OCI-LY3 (cell line): ENCODE results near the gene KANSL3.

Experiments used
- H2AFZ ChIP-seq: fragments of 200-600, 300-600 bp; shearing (Covaris generic); 2 replicates; pipeline ENCODE4 v1.6.0; 2014; ENCODE audit warnings: antibody characterized with exemption, low read depth, low read length
- H3K27ac ChIP-seq: fragments of 200-600, 300-600 bp; sonication (generic); 2 replicates; pipeline ENCODE4 v1.5.1; 2014; ENCODE audit warnings: mild to moderate bottlenecking, low read length, moderate library complexity, mixed read lengths
- H3K27me3 ChIP-seq: fragments of 200-600, 300-600 bp; sonication (generic); 2 replicates; pipeline ENCODE4 v1.6.1; 2014; ENCODE audit warnings: low read depth, low read length, mixed read lengths
- H3K36me3 ChIP-seq: fragments of 200-600, 300-600 bp; sonication (generic); replicated peaks from 2 replicates; pipeline ENCODE3; 2014; ENCODE audit warnings: low read depth, low read length, mixed read lengths
- H3K4me1 ChIP-seq: fragments of 300-600, 200-600 bp; sonication (generic); 2 replicates; pipeline ENCODE4 v1.6.1; 2014; ENCODE audit warnings: low read length, mixed read lengths
- H3K4me2 ChIP-seq: fragments of 200-600, 300-600 bp; sonication (generic); 2 replicates; pipeline ENCODE4 v1.6.1; 2014; ENCODE audit warnings: low read length, mixed read lengths
- H3K4me3 ChIP-seq: fragments of 300-600, 200-600 bp; sonication (generic); 2 replicates; pipeline ENCODE4 v1.5.1; 2014; ENCODE audit warnings: antibody characterized with exemption, mild to moderate bottlenecking, low read length, moderate library complexity
- H3K79me2 ChIP-seq: fragments of 300-600, 200-600 bp; shearing (Covaris generic); 2 replicates; pipeline ENCODE4 v1.6.1; 2014; ENCODE audit warnings: mild to moderate bottlenecking, low read length, mixed read lengths
- H3K9ac ChIP-seq: fragments of 300-600, 200-600 bp; shearing (Covaris generic); 2 replicates; pipeline ENCODE4 v1.6.0; 2014; ENCODE audit warnings: mild to moderate bottlenecking, low read length, moderate library complexity
- H3K9me3 ChIP-seq: fragments of 200-600, 300-600 bp; shearing (Covaris generic); 2 replicates; pipeline ENCODE4 v1.6.1; 2014; ENCODE audit warnings: low read length, mixed read lengths; ENCODE audit not compliant: insufficient read depth
- H4K20me1 ChIP-seq: fragments of 200-600, 300-600 bp; sonication (generic); 2 replicates; pipeline ENCODE4 v1.6.1; 2016; ENCODE audit warnings: low read length, mixed read lengths; ENCODE audit not compliant: insufficient read depth
- CTCF ChIP-seq: fragments of 200-600, 300-600 bp; sonication (generic); IDR thresholded peaks from 2 replicates; pipeline ENCODE4 v1.5.1; 2014; ENCODE audit warnings: antibody characterized with exemption, low read length, low read depth
- EZH2phosphoT487 ChIP-seq: fragments of 200-600 bp; shearing (Covaris generic); IDR thresholded peaks from 2 replicates; pipeline ENCODE4 v1.6.1; 2018; ENCODE audit warnings: antibody characterized with exemption, mixed run types, low read depth

Gene KANSL3

GRCh38 chr2:96651793-96652192, 13.7 kb upstream of the KANSL3 start:
- Histone ChIP-seq H4K20me1 (no peaks in the 10 kb centered on the region), H3K9me3 (no peaks in the 10 kb centered on the region), H3K4me3 (no peak overlapping the region), H3K27ac (no peak overlapping the region), H2AFZ (no peak overlapping the region), H3K27me3 (no peaks in the 10 kb centered on the region), H3K4me2 (no peak overlapping the region), H3K9ac (no peak overlapping the region), H3K36me3 (no peaks in the 10 kb centered on the region), H3K79me2 (no peaks in the 10 kb centered on the region), H3K4me1 (peaks cover 5% of the 10 kb centered on the region)
- no peak for TF ChIP-seq EZH2phosphoT487
- no peak for TF ChIP-seq CTCF

- Histone ChIP-seq H3K79me2 (no peaks in the 10 kb centered on the region), H4K20me1 (no peaks in the 10 kb centered on the region), H2AFZ (no peak overlapping the region), H3K4me1 (no peaks in the 10 kb centered on the region), H3K36me3 (no peaks in the 10 kb centered on the region), H3K27ac (no peak overlapping the region), H3K9me3 (no peaks in the 10 kb centered on the region), H3K4me2 (no peak overlapping the region), H3K9ac (no peak overlapping the region), H3K27me3 (no peaks in the 10 kb centered on the region), H3K4me3 (no peak overlapping the region)
- TF ChIP-seq CTCF (no peak), EZH2phosphoT487 (no peak)
Measured at GRCh38 chr2:96649342-96649741, 11.2 kb upstream of the KANSL3 start.

GRCh38 chr2:96648306-96648930, 10.3 kb upstream of the KANSL3 start:
- Histone ChIP-seq H3K9me3 (no peaks in the 10 kb centered on the region), H3K79me2 (no peaks in the 10 kb centered on the region), H3K27me3 (no peaks in the 10 kb centered on the region), H2AFZ (no peak overlapping the region), H3K9ac (no peak overlapping the region), H3K4me2 (no peak overlapping the region), H3K36me3 (no peaks in the 10 kb centered on the region), H4K20me1 (no peaks in the 10 kb centered on the region), H3K27ac (no peak overlapping the region), H3K4me3 (no peak overlapping the region), H3K4me1 (no peaks in the 10 kb centered on the region)
- TF ChIP-seq EZH2phosphoT487 (no peak), CTCF (no peak)

- Histone ChIP-seq H3K27ac (no peak overlapping the region), H3K4me2 (no peak overlapping the region), H3K79me2 (no peaks in the 10 kb centered on the region), H3K9ac (no peak overlapping the region), H2AFZ (no peak overlapping the region), H3K4me1 (no peaks in the 10 kb centered on the region), H4K20me1 (no peaks in the 10 kb centered on the region), H3K27me3 (no peaks in the 10 kb centered on the region), H3K36me3 (no peaks in the 10 kb centered on the region), H3K9me3 (no peaks in the 10 kb centered on the region), H3K4me3 (no peak overlapping the region)
- TF ChIP-seq EZH2phosphoT487 (no peak), CTCF (no peak)
Measured at GRCh38 chr2:96647681-96648080, 9.6 kb upstream of the KANSL3 start.
